ENCODE data around the gene ARVCF.

The ARVCF gene

GRCh38 chr22:19959043-19959586, 57.5 kb downstream of the ARVCF start:
- TF ChIP-seq ZFHX2 (tag by site-specific recombination; conservative IDR thresholded peaks at IDR 0.05) = peak; percentile 95
- TF ChIP-seq ZBTB8A (tag by site-specific recombination; IDR thresholded peaks at IDR 0.05) = no peak
- TF ChIP-seq SP3 (tag by site-specific recombination; IDR thresholded peaks at IDR 0.05) = peak; percentile 90
- TF ChIP-seq KLF16 (tag by site-specific recombination; IDR thresholded peaks at IDR 0.05) = peak; percentile 88; the same call in 1 of the 2 replicates
- peak; percentile 43; the same call in 1 of the 2 replicates for TF ChIP-seq IKZF3 (tag by site-specific recombination; IDR thresholded peaks at IDR 0.05)
- TF ChIP-seq ZSCAN4 (tag by site-specific recombination; IDR thresholded peaks at IDR 0.05) = no peak
- TF ChIP-seq PRDM4 (tag by site-specific recombination; IDR thresholded peaks at IDR 0.05) = peak; percentile 6; the same call in 1 of the 2 replicates
- peak; percentile 90 for TF ChIP-seq EGR2 (tag by site-specific recombination; IDR thresholded peaks at IDR 0.05; ENCODE audit: low read depth)
- TF ChIP-seq ZNF792 (tag by site-specific recombination; IDR thresholded peaks at IDR 0.05) = no peak
- peak; percentile 94 for TF ChIP-seq SP2 (tag by site-specific recombination; IDR thresholded peaks at IDR 0.05)
- TF ChIP-seq ZNF585B (tag by site-specific recombination; IDR thresholded peaks at IDR 0.05) = no peak
- 0 out of 2 replicates have a peak, but pooled peaks have one; percentile 57 for TF ChIP-seq KLF10 (tag by site-specific recombination; IDR thresholded peaks at IDR 0.05)
- peak; percentile 83 for TF ChIP-seq KLF1 (tag by site-specific recombination; IDR thresholded peaks at IDR 0.05)
- TF ChIP-seq ZNF148 (tag by site-specific recombination; IDR thresholded peaks at IDR 0.05; ENCODE audit: borderline replicate concordance) = no peak
- TF ChIP-seq KLF9 (tag by site-specific recombination; IDR thresholded peaks at IDR 0.05; ENCODE audit: low read depth) = peak; percentile 99
- no peak for TF ChIP-seq ZNF391 (tag by site-specific recombination; IDR thresholded peaks at IDR 0.05; ENCODE audit: borderline replicate concordance, low read depth)
- TF ChIP-seq ZBTB44 (tag by site-specific recombination; IDR thresholded peaks at IDR 0.05) = no peak
- TF ChIP-seq ZNF302 (tag by site-specific recombination; IDR thresholded peaks at IDR 0.05; ENCODE audit: low read depth) = no peak
- TF ChIP-seq REST (tag by site-specific recombination; IDR thresholded peaks at IDR 0.05) = no peak
- POLR2A ChIA-PET = interaction anchor here (0.6 to 1.4 kb wide), 3 partner anchors 105 to 239 kb away, joined by 3 to 5 read pairs (median 4); partner anchors contain the start of genes GNB1L and RTL10
- no peaks in the 10 kb centered on the region for H3K9me3 ChIP-seq (ENCODE audit: control insufficient read depth, insufficient read depth, low read depth, low read length)
- no peak overlapping the region for H3K27ac ChIP-seq (ENCODE audit: extremely low read depth, low read depth, low read length)
- H3K36me3 ChIP-seq (ENCODE audit: control insufficient read depth in 2 of 2, insufficient read depth in 1 of 2, low read length in 2 of 2) = peaks cover 0 to 23% of the 10 kb centered on the region in 2 experiments; a peak in 1 of 3 replicates
- H3K4me3 ChIP-seq (ENCODE audit: low read depth, low read length) = peak overlapping the region; percentile 33
- peaks cover 6% of the 10 kb centered on the region; the same call in 1 of the 2 replicates for H3K4me1 ChIP-seq (ENCODE audit: control insufficient read depth, insufficient read depth, low read length)
- CTCF ChIA-PET = interaction anchor here (0.6 to 0.7 kb wide), 4 partner anchors 54 to 231 kb away, joined by 3 to 4 read pairs (median 3); no protein-coding TSS in a partner anchor
